Measurements from ENCODE around the gene TPCN1. TPM values are rescaled to one million over a fixed set of nuclear protein-coding genes. Genes with fewer than 3 reads are reported as not detected.

The TPCN1 gene
- total and polyA plus RNA-seq, 2 of the 13 experiments (the other 11 are each of a cell fraction or from before 2014, with no cell fraction given) = 8.0 to 26.8 TPM

DNA sequence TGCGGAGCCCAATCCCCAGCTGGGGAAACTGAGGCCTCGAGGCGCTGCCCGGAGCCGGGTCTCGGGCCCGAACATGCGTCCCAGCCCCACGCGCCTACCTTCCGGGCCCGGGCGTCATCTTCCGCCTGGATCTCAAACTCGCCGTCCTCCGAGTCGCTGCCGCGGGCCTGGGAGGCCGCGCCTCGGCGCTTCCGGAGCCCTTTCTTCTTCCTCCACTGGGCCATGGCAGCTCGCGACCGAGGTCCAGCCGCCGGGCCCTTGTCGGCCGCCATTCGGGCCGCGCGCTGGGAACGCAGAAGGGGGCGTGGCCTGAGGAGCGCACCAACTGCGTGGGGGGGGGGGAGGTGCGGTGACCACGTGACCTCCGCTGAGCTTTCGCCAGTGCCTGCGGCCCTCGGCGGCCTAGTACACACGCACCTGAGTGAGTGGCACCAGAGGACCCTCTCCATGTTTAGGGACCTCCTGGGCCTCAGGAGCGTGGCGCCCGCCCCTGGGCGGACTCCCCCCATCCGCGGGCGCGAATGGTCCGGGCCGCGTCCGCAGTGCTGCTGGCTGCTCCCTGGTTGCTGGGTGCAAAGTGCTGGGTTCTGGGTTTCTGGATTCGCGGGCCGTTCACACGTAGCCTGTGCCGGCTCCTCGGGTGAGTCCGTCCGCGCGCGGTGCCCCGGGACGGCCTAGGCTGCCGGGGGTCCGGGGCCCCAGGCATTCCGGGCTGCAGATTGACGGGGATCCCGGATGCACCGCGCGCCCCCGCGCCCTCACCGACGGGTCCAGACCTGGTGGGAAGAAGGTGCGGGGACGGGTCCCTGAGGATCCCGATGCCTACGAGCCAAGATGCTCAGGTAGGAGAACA, 35.9 kb upstream of the TPCN1 start, which contains the start of the genes DDX54 and RITA1 (continued):
- TF ChIP-seq, protein P1, sequence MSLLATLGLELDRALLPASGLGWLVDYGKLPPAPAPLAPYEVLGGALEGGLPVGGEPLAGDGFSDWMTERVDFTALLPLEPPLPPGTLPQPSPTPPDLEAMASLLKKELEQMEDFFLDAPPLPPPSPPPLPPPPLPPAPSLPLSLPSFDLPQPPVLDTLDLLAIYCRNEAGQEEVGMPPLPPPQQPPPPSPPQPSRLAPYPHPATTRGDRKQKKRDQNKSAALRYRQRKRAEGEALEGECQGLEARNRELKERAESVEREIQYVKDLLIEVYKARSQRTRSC (CRISPR knock-in tag; IDR thresholded peaks at IDR 0.05; ENCODE audit: low read depth) = peak; percentile 50; the same call in 1 of the 2 replicates
- TF ChIP-seq ZNF747 (CRISPR knock-in tag; IDR thresholded peaks at IDR 0.05; ENCODE audit: borderline replicate concordance) = no peak
- no peak for TF ChIP-seq ZNF780A (CRISPR knock-in tag; IDR thresholded peaks at IDR 0.05)
- peak in 1 of 2 experiments; percentile 14; a peak in 1 of 4 replicates for TF ChIP-seq EP300 (IDR thresholded peaks at IDR 0.05; ENCODE audit: low read depth in 2 of 2, low read length in 2 of 2)
- TF ChIP-seq EP300 (CRISPR knock-in tag; IDR thresholded peaks at IDR 0.05; ENCODE audit: borderline replicate concordance) = no peak
- TF ChIP-seq ZNF501 (CRISPR knock-in tag; IDR thresholded peaks at IDR 0.05) = peak; percentile 98
- TF ChIP-seq ZNF768 (CRISPR knock-in tag; IDR thresholded peaks at IDR 0.05) = peak; percentile 32
- TF ChIP-seq, protein P2, sequence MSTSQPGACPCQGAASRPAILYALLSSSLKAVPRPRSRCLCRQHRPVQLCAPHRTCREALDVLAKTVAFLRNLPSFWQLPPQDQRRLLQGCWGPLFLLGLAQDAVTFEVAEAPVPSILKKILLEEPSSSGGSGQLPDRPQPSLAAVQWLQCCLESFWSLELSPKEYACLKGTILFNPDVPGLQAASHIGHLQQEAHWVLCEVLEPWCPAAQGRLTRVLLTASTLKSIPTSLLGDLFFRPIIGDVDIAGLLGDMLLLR (CRISPR knock-in tag; IDR thresholded peaks at IDR 0.05) = no peak
- no peak for TF ChIP-seq RARG (CRISPR knock-in tag; IDR thresholded peaks at IDR 0.05; ENCODE audit: low read depth)
- TF ChIP-seq IKZF4 (CRISPR knock-in tag; IDR thresholded peaks at IDR 0.05; ENCODE audit: borderline replicate concordance, low read depth, not compliant biosample characterization) = no peak
- peak; percentile 51 for TF ChIP-seq HNF4A (CRISPR knock-in tag; IDR thresholded peaks at IDR 0.05)
- no peak for TF ChIP-seq FOXP1 (IDR thresholded peaks at IDR 0.05)
- no peak for TF ChIP-seq FOXP1 (CRISPR knock-in tag; IDR thresholded peaks at IDR 0.05)
- peak; percentile 91 for TF ChIP-seq ZNF816 (CRISPR knock-in tag; IDR thresholded peaks at IDR 0.05; ENCODE audit: borderline replicate concordance)
- TF ChIP-seq, protein P3, sequence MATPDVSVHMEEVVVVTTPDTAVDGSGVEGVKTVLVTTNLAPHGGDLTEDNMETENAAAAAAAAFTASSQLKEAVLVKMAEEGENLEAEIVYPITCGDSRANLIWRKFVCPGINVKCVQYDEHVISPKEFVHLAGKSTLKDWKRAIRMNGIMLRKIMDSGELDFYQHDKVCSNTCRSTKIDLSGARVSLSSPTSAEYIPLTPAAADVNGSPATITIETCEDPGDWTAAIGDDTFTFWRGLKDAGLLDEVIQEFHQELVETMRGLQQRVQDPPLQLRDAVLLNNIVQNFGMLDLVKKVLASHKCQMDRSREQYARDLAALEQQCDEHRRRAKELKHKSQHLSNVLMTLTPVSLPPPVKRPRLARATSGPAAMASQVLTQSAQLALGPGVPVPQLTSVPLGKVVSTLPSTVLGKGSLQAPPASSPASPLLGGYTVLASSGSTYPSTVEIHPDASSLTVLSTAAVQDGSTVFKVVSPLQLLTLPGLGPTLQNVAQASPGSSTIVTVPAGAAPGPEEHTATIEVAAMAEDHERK (CRISPR knock-in tag; IDR thresholded peaks at IDR 0.05; ENCODE audit: low read depth) = peak; percentile 42; the same call in 1 of the 2 replicates
- TF ChIP-seq, protein P4, sequence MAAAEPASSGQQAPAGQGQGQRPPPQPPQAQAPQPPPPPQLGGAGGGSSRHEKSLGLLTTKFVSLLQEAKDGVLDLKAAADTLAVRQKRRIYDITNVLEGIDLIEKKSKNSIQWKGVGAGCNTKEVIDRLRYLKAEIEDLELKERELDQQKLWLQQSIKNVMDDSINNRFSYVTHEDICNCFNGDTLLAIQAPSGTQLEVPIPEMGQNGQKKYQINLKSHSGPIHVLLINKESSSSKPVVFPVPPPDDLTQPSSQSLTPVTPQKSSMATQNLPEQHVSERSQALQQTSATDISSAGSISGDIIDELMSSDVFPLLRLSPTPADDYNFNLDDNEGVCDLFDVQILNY (CRISPR knock-in tag; conservative IDR thresholded peaks at IDR 0.05) = no peak
- peak; percentile 93 for TF ChIP-seq YY1 (IDR thresholded peaks at IDR 0.05; ENCODE audit: insufficient read depth, insufficient replicate concordance, low read depth, low read length)
- TF ChIP-seq ZC3H13 (CRISPR knock-in tag; IDR thresholded peaks at IDR 0.05) = peak; percentile 79
- TF ChIP-seq MATR3 (CRISPR knock-in tag; IDR thresholded peaks at IDR 0.05) = no peak
- peak; percentile 57; the same call in 1 of the 2 replicates for TF ChIP-seq ZNF232 (CRISPR knock-in tag; IDR thresholded peaks at IDR 0.05; ENCODE audit: borderline replicate concordance)
- TF ChIP-seq ZNF17 (CRISPR knock-in tag; IDR thresholded peaks at IDR 0.05) = peak; percentile 75; the same call in 1 of the 2 replicates
- no peak for TF ChIP-seq ZMYM2 (CRISPR knock-in tag; IDR thresholded peaks at IDR 0.05)
- TF ChIP-seq, protein P5, sequence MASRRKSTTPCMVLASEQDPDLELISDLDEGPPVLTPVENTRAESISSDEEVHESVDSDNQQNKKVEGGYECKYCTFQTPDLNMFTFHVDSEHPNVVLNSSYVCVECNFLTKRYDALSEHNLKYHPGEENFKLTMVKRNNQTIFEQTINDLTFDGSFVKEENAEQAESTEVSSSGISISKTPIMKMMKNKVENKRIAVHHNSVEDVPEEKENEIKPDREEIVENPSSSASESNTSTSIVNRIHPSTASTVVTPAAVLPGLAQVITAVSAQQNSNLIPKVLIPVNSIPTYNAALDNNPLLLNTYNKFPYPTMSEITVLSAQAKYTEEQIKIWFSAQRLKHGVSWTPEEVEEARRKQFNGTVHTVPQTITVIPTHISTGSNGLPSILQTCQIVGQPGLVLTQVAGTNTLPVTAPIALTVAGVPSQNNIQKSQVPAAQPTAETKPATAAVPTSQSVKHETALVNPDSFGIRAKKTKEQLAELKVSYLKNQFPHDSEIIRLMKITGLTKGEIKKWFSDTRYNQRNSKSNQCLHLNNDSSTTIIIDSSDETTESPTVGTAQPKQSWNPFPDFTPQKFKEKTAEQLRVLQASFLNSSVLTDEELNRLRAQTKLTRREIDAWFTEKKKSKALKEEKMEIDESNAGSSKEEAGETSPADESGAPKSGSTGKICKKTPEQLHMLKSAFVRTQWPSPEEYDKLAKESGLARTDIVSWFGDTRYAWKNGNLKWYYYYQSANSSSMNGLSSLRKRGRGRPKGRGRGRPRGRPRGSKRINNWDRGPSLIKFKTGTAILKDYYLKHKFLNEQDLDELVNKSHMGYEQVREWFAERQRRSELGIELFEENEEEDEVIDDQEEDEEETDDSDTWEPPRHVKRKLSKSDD (CRISPR knock-in tag; IDR thresholded peaks at IDR 0.05; ENCODE audit: low read depth) = peak; percentile 53; the same call in 1 of the 2 replicates
